Right lobe of liver (tissue), 4 donors: ENCODE results near the gene PAX8.

ENCODE experiments used
- CTCF ChIP-seq, 4 donors: fragments of 200-600 bp in 3 of 4; fragments of 450-650 bp in 1 of 4; IDR thresholded peaks; one replicate each; pipeline versions ENCODE4 v1.5.1 to v1.8.0; 2016 to 2022; ENCODE audit warnings: antibody characterized with exemption in 4 of 4, mild to moderate bottlenecking in 2 of 4
- POLR2A ChIP-seq: fragments of 450-650 bp; IDR thresholded peaks from one replicate; pipeline ENCODE4 v1.6.1; 2017; ENCODE audit warnings: antibody characterized with exemption, mild to moderate bottlenecking
- donor health status: DM: no; HTN: no; CAD: no.
- donor health status: DM: no; HTN: no; CAD: no.
- donor health status: DM: no; HTN: yes; CAD: no.

- TF ChIP-seq CTCF (IDR thresholded peaks at IDR 0.05) (no peak), POLR2A (no peak)
Measured at GRCh38 chr2:113214141-113214540, 64.6 kb downstream of the PAX8 start.
